HG03280 (cell line): Measurements from ENCODE around the gene CAPN9.

ENCODE experiments used
- ATAC-seq: cut with Tn5 transposase; IDR thresholded peaks from one replicate; pipeline ENCODE4 v1.9.1; 2021; ENCODE audit warnings: mild to moderate bottlenecking, moderate library complexity; ENCODE audit not compliant: unreplicated experiment

The CAPN9 gene

DNA sequence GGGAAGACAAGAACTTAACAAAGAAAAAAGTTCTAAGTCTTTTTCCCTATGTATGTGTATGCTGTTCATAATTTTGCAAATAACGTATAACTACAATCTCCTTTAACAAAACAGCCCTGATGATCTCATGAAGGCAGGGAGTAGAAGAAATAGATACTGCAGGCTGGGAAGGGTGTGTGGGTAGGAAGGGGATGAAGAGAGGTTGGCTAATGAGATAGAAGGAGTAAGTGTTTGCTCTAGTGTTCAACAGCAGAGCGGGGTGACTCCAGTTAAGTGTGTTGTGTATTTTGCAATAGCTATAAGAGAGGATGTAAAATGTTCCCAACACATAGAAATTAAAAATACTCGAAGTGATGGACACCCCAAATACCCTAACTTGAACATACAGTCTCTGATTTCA is 101.0 kb downstream of the CAPN9 start:
- ATAC-seq, result no peak

DNA sequence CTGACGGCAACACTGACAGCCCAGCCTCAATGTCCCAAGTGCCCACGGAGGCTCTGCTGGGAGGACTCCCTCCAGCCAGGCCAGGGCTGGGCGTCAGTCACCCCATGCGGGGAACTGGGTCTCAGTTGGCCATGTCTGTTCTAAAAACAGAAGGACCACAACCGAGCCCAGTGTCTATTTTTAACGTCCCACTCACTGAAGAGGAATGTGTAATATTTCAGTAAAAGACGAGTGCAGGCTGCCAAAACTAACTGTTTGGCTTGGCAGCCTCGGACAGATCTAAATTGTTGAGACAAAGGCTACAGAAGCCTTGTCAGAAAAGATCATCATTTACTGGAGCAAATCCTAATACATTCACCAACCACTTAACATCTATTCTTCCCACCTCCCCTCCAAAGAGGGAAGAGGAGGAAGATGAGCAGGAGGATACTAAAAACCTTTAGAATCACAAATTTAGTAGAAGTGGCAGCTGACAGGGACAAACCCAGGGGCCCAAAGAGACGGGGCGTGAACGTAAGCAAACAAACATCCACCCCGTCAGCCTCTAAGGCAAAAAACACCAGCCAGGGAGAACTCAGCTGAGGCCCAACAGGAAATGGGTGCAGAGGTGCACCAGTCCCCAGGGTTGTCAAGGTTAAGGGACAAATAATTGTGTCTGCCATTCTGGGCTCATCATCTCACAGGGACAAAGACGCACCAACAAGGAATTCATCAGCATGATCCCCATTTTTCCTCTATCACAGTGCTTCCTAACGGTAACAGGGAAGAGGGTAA is 102.5 kb downstream of the CAPN9 start:
- peak; percentile 47 for ATAC-seq

DNA sequence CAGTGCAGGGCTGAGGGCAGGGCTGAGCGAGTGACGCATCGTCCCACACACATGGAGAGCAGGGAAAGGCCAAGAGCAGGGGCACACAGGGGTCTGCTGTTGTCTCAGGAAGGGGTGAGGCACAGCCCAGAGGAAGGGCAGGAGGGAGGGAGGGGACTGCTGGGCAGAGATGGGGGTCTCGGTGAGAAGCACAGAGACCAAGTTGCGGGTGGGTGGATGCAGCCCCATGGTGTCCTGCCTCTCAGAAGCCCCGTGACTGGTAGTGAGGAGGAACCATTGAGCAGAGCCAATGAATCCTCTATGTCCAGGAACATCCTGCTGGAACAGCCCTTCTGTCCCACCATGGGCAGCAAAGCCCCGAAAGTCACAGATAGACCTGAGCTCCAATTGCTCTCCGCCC is 103.4 kb downstream of the CAPN9 start:
- no peak for ATAC-seq

DNA sequence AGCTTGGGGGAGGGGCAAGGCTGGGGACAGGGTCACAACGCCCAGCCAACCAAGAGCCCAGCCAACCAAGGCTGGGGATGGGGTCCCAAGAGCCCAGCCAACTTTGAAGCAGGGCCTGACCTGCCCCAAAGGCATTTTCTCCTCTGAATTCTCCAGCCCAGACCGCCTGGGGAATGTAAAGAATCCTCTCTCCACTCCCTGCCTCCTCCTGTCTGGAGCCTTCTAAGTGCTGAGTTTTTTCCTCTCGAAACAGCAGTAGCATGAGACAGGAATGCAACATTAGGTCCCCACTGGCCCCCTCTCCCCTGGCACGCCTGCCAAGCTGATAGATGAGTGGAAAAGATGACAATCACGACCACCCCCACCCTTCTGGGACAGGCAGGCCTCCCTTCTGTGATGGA is 104.1 kb downstream of the CAPN9 start:
- no peak for ATAC-seq
